Islet of Langerhans (tissue), 1 donor: ENCODE measurements around the gene MUC6.
"Not testable (repeated sequence)": the region's sequence is repeated elsewhere in the genome, so short reads cannot be mapped to it uniquely, and the experiment has no call there.

Experiments
- FAIRE-seq: peaks from one replicate; lab custom pipeline; 2011; peaks lifted over from hg19 to GRCh38; lab: Jason Lieb, UNC

Gene MUC6

DNA sequence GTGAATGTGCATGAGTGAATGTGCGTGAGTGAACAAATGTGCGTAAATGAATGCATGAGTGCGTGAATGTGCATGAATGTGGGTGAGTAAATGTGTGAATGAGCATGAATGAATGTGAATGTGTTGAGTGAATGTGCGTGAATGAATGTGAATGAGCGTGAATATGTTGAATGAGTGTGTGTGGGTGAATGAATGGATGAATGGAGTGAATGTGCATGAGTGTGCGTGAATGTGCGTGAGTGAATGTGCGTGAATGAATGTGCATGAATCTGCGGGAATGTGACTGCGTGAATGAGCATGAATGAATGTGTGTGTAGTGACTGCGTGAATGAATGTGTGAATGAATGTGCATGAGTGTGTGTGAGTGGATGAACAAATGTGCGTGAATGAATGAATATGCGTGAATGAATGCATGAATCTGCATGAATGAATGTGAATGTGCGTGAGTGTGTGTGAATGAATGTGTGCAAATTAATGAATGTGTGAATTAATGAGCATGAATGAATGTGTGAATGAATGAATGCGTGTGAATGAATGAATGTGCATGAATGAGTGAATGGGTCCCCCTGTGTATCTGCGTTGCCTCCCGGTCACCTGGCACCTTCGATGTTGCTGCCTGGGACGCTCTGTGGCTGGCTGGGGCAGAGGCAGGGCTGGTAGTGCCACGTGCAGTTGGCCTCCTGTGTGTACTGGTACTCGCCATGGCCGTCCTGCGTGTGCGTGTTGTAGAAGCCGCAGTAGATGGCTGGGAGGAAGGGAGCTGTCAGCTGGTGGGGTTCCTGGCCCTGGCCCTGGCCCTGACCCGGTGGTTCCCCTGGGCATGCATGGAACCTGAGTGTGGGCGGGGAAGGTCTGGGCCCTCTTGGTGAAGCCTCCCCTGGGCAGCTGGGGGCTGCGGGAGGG, 13.4 kb downstream of the MUC6 start:
- FAIRE-seq: no peak

DNA sequence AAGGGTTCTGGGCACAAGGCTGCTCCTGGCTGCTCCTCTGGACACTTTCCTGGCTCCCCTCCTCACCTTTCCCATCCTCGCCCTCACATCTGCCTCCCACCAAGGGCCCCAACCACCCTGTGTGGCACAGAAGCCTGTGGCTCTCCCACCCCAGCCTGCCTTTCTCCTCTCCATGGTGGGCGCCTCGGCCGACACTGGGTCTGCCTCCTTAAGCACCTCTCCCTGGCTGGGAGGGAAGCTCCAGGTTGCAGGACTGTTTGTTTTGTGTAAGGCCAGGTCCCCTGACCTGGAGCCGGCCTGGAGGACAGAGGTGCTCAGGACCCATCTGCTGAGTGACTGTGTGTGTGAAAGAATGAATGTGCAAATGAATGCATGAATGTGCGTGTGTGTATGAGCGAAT, 14.1 kb downstream of the MUC6 start:
- no peak for FAIRE-seq

DNA sequence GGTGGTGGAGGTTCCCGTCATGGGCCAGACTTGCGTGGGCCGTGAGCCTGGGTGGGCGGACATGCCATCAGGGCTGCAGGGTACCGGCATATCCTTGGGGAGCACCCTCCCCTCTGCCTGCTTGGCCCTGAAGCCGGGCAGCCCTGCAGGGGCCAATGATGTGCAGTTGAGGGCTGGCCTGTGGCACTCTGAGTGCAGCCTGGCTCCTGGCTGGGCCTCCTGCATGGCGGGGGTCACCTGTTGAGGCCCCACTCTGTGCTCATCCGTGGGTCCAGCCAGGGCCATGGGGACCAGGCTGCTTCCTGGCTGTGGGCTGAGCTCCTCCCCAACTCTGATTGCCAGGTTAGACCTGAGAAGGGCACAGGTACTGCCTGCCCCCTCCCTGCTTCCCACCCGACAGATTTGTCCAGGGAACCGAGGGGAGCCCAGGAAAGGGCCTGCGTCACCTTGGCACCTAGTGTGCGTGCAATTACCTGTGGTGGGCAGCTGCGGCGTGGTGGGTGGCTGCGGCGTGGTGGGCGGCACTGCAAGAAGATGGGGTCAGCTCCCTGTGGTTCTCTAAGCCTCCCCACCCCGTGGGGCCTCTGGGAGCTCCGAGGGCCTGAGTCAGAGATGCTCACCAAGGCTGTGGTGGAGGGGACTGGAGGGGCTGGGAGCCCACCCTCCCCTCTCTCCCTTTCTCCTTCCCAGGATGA, 16.2 kb downstream of the MUC6 start:
- no peak for FAIRE-seq

DNA sequence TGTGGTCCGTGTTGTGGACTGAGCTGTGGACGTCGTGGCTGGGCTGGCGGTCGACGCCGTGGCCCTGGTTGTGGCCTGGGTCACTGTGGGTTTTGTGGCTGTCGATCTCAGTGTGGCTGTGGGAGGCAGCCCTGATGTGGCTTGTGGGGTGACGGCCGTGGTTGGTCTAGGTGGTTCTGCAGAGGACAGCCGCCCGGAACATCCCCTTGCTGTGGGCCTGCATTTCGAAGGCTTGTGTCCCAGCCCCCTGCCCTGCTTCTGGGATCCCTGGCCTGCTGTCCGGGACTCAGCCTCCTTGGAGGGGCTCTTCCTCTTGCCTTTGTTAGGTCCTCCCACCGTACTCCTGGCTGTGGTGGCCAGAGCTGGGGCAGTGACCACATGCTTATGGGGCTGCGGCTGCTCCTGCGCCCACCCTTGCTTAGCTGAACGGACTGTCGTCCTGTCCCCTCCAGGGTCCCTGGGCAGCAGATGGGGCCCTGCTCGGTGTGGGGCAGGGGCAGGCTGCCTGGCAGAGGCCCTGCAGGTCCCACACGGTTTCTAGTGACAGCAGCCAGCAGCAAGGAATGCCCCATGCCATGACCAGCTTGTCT, 17.1 kb downstream of the MUC6 start:
- FAIRE-seq: no peak

DNA sequence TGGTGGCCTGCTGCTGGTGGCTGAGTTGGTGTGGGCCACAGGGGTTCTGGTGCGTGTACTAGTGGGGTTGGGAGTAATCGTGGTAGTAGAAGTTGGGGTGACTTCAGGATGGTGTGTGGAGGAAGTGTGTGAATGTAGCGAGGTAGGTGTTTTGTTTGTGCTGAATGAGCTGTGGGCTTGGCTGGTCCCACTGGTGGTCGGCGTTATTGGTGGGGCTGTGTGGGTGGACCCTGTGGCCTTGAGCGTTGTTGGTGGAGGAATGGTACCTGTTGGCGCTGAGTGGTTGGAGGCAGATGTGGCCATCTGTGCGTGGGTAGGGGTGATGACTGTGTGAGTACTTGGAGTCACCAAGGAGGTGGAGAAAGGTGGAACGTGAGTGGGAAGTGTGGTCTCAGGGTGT, 18.4 kb downstream of the MUC6 start:
- FAIRE-seq: no peak

DNA sequence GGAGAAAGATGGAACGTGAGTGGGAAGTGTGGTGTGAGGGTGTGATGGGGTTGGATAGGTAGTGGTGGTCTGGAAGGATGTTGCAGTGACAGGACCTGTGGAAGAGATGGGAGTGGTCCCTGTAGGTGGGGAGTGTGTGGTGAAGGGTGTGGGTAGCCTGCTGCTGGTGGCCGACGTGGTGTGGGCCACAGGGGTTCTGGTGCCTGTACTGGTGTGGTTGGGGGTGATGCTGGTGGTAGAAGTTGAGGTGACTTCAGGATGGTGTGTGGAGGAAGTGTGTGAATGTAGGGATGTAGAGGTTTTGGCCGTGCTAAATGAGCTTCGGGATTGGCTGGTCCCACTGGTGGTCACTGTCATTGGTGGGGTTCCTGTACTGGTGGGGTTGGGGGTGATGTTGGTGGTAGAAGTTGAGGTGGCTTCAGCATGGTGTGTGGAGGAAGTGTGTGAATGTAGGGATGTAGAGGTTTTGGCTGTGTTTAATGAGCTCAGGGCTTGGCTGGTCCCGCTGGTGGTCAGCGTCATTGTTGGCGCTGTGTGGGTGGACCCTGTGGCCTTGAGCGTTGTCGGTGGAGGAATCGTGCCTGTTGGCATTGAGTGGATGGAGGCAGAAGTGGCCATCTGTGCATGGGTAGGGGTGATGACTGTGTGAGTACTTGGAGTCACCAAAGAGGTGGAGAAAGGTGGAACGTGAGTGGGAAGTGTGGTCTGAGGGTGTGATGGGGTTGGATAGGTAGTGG, 19.1 kb downstream of the MUC6 start:
- FAIRE-seq: no peak

DNA sequence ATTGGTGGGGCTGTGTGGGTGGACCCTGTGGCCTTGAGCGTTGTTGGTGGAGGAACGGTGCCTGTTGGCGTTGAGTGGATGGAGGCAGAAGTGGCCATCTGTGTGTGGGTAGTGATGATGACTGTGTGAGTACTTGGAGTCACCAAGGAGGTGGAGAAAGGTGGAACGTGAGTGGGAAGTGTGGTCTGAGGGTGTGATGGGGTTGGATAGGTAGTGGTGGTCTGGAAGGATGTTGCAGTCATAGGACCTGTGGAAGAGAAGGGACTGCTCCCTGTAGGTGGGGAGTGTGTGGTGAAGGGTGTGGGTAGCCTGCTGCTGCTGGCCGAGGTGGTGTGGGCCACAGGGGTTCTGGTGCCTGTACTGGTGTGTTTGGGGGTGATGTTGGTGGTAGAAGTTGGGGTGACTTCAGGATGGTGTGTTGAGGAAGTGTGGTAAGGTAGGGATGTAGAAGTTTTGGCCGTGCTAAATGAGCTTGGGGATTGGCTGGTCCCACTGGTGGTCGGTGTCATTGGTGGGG, 19.9 kb downstream of the MUC6 start:
- FAIRE-seq: not testable (repeated sequence)

DNA sequence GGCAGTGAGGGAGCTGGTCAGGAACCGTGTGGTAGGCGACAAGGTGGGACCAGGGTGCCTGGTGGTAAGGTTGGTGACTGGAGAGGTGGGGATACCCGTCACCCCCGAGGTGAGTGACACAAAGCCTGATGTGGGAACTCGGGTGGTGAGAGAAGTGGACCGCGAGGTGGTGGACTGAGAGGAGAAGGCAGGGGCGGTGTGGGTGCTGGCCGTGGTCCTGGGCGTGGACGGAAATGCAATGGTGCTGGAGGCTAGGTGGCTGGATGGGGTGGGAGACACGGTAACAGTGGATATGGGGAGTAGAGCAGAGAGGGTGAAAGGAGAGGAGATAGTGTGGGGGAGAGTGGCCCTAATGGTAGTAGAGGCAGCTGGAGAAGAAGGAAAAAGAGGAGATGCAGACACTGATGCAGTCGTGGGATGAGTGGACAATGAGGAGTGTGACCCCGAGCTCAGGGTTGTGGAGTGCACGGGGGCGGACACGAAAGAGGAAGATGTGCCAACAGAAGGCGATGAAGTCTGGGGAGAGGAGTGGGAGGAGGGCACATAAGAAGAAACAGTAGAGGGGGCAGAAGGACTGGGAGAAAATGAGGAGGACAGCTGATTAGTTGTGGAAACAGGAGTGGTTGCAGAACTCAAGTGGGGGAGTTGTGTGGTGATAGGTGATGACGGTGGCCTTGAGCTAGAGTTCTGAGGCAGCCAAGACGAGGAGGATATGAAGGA, 20.5 kb downstream of the MUC6 start:
- no peak for FAIRE-seq

DNA sequence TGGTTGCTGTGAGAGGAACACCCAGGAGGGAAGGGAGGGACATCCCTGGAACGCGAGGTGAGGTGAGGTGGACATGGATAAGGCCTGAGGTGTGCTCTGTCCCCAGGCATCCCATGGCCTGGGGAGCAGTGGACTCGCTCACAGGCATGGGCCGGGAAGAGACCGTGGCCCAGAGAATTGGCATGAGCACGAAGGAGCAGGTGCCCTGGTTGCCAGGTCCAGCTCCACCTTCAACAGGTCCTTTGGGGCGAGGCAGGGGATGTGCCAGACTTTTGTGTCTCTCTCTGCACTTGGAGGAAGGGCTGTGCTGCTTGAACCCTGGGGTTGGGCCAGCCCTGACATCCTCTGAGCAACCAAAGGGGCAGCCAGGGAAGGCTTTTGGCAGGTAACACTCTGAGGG, 21.5 kb downstream of the MUC6 start:
- no peak for FAIRE-seq

DNA sequence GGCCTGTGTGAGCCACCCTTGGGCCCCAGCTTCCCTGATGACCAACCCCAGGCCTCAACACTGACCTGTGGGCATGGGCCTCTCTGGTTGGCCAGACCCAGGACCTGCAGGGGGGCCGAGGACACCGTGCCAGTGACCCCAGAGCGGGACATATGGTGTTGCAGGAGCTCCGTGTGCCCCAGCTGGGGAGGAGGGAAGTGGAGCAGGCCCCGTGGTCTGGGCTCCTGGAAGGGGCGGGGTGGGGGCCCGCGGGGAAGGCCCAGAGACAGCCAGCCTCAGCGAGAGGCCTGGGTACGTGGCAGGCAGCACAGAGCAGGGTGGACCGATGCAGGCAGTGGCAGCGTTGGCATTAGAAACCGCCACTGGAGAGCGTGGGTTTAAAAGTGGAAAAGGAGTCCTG, 22.2 kb downstream of the MUC6 start:
- FAIRE-seq: no peak

DNA sequence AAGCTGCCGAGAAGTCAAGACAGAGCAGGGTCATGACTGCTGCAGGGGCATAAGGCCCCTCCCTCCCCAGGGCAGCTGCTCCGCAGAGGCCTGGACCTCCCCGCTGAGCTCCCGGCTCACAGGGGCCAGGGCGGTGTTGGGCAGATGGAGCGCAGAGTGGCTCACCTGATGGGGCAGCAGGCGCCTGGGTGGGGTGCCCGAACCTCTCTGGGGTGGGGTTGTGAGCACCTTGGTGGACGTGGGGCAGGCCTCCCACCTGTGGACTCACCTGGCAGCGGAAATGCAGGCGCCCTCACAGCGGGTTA, 22.9 kb downstream of the MUC6 start:
- FAIRE-seq: no peak

DNA sequence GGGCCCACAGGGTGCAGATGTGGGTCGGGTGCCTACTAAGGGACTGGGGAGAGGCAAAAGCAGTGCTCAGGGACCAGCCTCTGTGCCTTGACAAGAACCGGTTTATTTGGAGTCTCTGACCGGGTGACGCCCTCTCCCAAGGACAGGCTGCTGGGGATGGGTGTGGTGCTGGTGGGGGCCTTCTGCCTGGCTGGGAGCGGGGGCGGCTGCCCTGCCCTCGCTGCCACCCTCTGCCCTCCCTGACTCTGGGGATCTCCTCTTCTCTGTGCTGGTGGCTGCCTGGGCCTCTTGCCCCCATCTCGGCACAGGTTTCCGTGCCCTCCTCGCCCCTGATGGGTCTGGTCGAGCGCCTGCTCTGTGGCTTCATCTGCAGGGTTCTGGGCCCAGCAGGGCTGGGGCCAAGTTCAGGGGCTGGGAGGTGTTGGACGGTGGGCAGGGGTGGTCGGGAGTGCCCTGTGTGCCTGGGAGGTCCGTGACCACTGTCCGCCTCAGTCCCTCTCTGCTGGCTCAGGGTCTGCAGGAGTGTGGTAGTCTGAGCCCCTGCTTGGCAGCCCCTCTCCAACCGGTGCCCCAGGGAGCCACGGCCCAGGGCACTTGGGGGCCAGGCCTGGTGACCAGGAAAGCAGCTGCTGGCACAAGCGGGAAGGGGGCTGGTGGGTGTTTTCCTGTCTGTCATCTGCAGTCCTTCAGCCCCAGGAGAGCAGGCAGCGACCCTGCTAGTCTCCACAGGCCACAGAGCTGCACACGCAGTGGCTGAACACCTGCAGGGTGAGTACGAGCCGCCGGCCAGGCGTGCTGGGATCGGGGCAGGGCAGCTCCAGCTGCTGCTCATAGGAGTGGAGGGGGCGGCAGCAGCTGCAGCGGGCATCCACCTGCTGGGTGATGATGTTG, 23.5 kb downstream of the MUC6 start:
- no peak for FAIRE-seq

DNA sequence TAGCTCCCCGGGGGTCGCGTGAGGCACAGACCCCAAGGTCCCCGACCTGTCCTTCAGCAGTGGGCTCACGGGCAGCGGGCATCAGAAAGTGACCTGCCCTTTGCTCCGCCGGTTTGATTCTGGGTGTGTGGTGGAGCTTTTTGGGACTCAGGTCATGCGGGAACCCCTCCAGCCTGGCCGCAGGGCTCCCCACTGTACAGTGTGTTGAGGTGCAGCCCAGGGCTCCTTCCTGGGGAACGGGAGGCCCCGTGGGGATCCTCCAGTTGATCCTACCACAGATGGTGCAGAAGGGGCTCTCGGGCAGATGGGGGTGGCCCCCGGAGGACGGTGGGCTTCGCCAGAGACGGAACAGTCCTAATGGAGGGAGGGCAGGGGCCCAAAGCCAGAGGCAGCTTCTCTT, 24.2 kb downstream of the MUC6 start:
- FAIRE-seq: no peak

DNA sequence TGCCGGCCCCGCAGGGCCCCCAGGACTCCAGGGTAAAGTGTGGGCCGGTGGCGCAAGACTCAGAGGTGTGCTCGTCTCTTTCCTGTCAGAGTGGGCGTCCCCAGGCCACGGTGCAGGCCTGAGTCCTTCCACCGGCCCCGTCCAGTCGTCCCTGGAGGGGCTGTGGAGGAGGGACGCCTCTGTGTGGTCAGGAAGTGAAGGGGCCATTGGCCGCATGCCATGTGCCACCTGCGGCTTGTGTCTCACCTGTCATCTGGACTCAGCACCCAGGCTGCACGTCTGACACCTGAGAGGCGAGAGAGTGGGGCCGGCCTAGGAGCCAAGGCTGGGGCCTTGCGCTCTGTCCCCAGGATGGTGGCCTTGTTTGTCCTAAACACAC, 25.2 kb downstream of the MUC6 start:
- no peak for FAIRE-seq

DNA sequence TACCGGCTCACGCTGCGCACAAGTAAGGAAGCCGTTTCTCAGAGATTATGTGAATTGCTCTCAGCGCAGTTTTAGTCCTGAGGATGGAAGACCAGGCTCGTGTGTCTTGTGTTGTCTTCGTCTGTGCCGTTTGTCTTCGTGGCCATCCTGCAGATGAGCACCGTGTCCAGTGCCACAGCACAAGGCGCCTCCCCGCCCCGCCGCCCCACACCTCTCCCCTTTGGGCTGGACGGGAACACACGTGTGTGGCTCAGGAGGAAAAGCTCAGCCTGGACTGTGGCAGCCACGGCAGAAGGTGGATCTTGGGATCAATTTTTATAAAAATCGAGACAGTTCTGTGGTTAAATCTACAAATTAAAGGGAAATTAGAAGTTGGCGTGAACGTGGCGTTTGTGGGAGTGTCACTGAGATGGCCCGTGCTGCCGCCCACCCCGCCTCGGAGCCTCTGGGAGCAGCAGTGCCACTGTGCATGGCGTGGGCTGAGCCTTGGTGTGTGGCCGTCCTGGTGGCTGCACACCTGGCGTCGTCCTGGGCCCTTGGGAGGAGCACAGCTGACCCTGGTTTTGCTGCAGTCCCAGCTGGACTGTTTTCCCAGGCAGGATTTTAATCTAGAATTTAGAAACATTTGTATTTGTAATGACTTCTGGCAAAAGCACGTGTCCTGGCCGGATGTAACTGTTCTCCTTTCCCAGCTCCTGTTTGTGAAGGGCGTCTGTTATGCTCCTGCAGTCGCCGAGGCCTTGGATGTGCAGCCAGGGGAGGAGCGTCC, 25.8 kb downstream of the MUC6 start:
- FAIRE-seq: no peak

DNA sequence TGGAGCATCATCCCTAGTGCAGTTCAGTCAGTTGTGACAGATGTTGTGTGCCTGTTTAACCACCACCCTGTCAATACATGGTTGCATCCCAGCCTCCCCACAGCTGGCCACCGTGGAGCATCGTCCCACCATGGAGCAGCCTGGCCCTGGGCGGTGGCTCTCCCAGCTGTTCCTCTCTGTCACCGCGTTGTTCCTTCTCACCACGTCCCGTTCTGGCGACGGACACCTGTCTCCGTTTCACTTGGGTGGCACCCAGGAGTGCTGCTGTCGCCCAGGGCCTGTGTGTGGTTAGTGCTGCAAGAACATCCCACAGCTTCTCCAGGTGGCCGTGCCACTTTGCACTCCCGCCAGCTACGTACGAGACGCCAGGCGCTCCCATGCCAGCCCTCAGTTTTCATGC, 26.5 kb downstream of the MUC6 start:
- no peak for FAIRE-seq

DNA sequence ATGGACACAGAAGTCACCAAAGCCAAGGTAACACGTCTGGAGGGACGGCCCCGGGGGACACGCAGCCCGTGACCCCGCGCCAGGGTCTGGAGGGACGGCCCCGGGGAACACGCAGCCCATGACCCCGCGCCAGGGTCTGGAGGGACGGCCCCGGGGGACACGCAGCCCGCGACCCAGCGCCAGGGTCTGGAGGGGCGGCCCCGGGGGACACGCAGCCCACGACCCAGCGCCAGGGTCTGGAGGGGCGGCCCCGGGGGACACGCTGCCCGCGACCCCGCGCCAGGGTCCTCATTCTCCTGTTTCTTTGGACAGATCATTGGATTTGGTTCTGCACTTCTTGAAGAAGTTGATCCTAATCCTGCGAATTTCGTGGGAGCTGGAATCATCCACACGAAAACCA, 27.1 kb downstream of the MUC6 start:
- FAIRE-seq: no peak

DNA sequence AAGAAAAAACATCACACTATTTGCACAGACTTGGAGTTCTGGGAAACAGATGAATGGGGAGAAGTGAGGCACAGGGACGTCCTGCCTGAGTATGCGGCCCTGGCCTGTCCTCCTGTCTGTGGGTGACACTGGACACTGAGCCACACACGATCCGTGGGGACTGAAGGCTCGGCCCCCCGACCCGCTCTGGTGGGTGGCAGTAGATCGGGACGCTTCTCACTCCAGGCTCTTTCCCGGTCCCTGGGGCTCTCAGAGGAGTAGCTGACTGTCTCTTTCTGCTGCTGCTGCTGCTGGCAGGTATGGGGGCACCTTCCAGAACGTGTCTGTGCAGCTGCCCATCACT, 27.7 kb downstream of the MUC6 start:
- FAIRE-seq: no peak

DNA sequence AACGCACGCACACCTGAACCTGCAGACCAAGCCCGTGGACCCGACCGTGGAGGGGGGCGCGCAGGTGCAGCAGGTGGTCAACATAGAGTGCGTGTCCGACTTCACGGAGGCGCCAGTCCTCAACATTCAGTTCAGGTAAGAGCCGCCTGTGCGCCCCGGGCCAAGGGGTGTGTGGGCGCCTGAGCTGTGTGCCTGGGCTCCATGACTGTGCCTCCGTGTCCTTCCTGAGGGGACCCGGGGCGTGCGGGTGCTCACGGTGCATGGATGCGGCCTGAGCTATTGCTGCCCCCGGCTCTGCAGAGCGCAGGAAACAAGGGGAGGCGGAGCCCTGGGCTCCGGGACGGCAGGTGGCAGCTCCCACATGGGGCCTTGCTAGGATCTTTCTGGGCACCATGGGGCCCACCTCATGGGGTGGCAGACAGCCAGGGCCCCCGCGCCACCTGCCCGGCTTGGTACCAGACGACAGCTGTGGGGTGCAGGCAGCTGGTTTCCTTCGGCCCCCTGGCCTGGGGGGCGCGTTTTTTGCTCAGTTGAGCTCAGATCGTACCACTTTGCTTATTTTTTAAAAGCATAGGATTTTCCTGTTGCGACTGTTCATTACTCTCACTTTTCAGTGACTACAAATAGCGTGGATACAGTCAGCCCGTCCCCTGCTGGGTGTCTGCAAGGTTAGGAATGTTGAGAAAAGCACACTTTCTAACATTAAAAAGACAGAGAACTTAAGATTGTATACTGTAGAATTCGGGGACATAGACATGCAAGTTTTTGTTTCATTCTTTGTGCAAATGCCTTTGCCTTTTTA, 28.3 kb downstream of the MUC6 start:
- no peak for FAIRE-seq

DNA sequence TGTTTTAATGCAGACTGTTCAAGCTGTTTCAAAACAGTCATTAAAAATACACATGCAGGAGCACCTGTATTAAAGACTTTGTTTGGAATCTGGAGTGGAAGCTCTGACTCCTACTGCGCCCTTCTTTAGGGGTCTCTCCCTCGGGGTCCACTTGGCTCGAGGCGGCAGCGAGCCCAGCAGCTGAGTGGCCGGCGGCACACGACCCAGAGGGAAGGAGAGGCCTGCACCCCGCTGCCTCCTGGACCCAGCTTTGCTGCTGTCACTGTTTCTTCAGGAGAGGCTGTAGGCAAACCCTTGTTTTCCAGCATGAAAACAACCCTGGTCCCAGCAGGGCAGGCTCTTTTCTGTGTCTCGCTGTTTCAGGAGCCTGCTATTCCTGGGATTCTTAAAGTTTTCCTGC, 29.2 kb downstream of the MUC6 start:
- no peak for FAIRE-seq
